Cardiac fibroblast (primary cell): Measurements from ENCODE around the gene SORT1.

Source experiments
- DNase-seq, 2 donors: peaks; one replicate each; pipeline versions ENCODE4 v3.0.0 to v3.0.0-alpha.2; 2010; ENCODE audit warnings: low read depth in 2 of 2
- H3K4me3 ChIP-seq, 2 donors: replicated peaks in 1 of 2; 1 replicate in 1 of 2; 2 replicates in 1 of 2; pipeline ENCODE4 v1.5.1; 2011; ENCODE audit warnings: low read depth in 2 of 2, low read length in 2 of 2, mild to moderate bottlenecking in 2 of 2, moderate library complexity in 1 of 2
- CTCF ChIP-seq: IDR thresholded peaks from one replicate; pipeline ENCODE4 v1.5.1; 2011; ENCODE audit warnings: low read depth, mild to moderate bottlenecking, low read length, inconsistent platforms

The SORT1 gene

GRCh38 chr1:109275706-109276345, 121.9 kb downstream of the SORT1 start:
- TF ChIP-seq CTCF = no peak
- DNase-seq = peak in 1 of 2 donors; percentile 46

GRCh38 chr1:109274533-109275476, 122.9 kb downstream of the SORT1 start:
- no peak for TF ChIP-seq CTCF
- no peak for DNase-seq
- H3K4me3 ChIP-seq = no peak overlapping the region

More at GRCh38 chr1:109275706-109276345, 121.9 kb downstream of the SORT1 start:
- H3K4me3 ChIP-seq = no peak overlapping the region

DNA sequence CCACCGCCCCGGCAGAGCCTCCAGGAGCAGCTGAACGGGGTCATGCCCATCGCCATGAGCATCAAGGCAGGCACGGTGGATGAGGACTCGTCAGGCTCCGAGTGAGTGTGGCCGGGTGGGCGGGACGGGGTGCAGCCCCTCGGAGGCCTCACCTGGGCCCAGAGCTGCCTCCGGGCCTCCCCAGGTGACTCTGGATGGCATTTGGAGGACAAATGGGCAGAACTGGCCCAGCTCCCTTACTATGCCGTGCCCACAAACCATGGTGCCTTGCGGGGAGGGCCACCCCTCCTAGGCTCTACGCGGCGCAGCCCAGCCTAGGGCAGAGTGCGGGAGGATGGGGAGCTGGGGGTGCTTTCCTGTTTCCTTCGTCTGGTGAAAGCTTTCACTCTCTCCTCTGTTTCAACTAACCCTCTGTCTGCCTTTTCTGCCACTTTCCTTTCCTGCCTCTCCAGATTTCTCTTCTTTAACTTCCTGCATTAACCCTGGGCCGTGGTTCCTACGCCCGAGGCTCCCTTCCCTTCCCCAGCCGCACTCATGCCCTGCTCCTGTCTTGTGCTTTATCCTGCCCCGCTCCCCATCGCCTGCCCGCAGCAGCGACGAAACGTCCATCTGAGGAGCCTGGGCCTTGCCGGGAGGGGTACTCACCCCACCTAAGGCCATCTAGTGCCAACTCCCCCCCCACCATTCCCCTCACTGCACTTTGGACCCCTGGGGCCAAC, 124.0 kb downstream of the SORT1 start:
- no peak for DNase-seq
- TF ChIP-seq CTCF = no peak
- no peak overlapping the region for H3K4me3 ChIP-seq

DNA sequence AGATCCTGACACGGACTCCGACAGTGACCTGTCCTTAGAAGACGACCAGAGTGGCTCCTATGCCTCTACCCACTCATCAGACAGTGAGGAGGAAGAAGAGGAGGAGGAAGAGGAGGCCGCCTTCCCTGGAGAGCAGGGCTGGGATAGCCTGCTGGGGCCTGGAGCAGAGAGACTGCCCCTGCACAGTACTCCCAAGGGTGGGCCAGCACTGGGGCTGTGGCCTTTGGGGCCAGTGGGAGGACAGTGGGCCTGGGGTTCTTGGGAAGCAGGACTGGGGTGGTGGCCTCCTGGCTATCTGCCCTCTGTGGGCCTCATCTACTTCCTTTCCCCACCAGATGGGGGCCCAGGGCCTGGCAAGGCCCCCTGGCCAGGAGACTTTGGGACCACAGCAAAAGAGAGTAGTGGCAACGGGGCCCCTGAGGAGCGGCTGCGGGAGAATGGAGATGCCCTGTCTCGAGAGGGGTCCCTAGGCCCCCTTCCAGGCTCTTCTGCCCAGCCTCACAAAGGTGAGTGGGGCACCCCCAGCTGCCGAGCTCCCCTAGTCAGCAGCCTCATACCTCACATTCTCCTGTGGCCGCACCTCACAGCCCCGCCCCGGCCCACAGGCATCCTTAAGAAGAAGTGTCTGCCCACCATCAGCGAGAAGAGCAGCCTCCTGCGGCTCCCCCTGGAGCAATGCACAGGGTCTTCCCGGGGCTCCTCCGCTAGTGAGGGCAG, 124.7 kb downstream of the SORT1 start:
- no peak for TF ChIP-seq CTCF
- no peak overlapping the region for H3K4me3 ChIP-seq

GRCh38 chr1:109272021-109272799, 125.5 kb downstream of the SORT1 start:
- no peak for TF ChIP-seq CTCF
- no peak for DNase-seq

More for the DNA sequence above, 124.7 kb downstream of the SORT1 start:
- DNase-seq = no peak

More at GRCh38 chr1:109272021-109272799, 125.5 kb downstream of the SORT1 start:
- no peak overlapping the region for H3K4me3 ChIP-seq
